GM21737 (cell line): Measurements from ENCODE around the gene TFDP3.

ENCODE experiments used
- ATAC-seq: cut with Tn5 transposase; IDR thresholded peaks from one replicate; pipeline ENCODE4 v1.9.1; 2021; ENCODE audit warnings: mild to moderate bottlenecking, moderate library complexity; ENCODE audit not compliant: unreplicated experiment

The TFDP3 gene

GRCh38 chrX:133218329-133218728, at the start of gene TFDP3:
TSS of gene TFDP3 (minus strand) at chrX:133218354. CDS start at chrX:133218259, 95 bp downstream.
- ATAC-seq: no peak

- no peak for ATAC-seq
These were observed 49.5 kb upstream of the TFDP3 start for GRCh38 chrX:133267621-133268020.

- no peak for ATAC-seq
These were observed 47.2 kb upstream of the TFDP3 start for GRCh38 chrX:133265331-133265730.

- ATAC-seq: no peak
These were observed 40.3 kb upstream of the TFDP3 start for GRCh38 chrX:133258481-133258880.

GRCh38 chrX:133254666-133255065, 36.5 kb upstream of the TFDP3 start:
- ATAC-seq: no peak

GRCh38 chrX:133251204-133251603, 33.0 kb upstream of the TFDP3 start:
- no peak for ATAC-seq

- ATAC-seq: no peak
These were observed 32.3 kb upstream of the TFDP3 start for GRCh38 chrX:133250184-133251100.

GRCh38 chrX:133249266-133250058, 31.3 kb upstream of the TFDP3 start:
- no peak for ATAC-seq

GRCh38 chrX:133248177-133248576, 30.0 kb upstream of the TFDP3 start:
- no peak for ATAC-seq

- ATAC-seq: no peak
These were observed 28.8 kb upstream of the TFDP3 start for GRCh38 chrX:133246921-133247320.

GRCh38 chrX:133235830-133236229, 17.7 kb upstream of the TFDP3 start:
- ATAC-seq: no peak

- no peak for ATAC-seq
These were observed 14.2 kb upstream of the TFDP3 start for GRCh38 chrX:133232331-133232730.

- ATAC-seq: no peak
These were observed 11.2 kb upstream of the TFDP3 start for GRCh38 chrX:133229361-133229760.

GRCh38 chrX:133215747-133216146, 2.4 kb downstream of the TFDP3 start:
- ATAC-seq: no peak

GRCh38 chrX:133215017-133215416, 3.1 kb downstream of the TFDP3 start:
- ATAC-seq: no peak

GRCh38 chrX:133214301-133214700, 3.9 kb downstream of the TFDP3 start:
- ATAC-seq: no peak

GRCh38 chrX:133213117-133213516, 5.0 kb downstream of the TFDP3 start:
- ATAC-seq: no peak

GRCh38 chrX:133207751-133208150, 10.4 kb downstream of the TFDP3 start:
- no peak for ATAC-seq

GRCh38 chrX:133191739-133192039, 26.5 kb downstream of the TFDP3 start:
- ATAC-seq: no peak

GRCh38 chrX:133190877-133191738, 27.0 kb downstream of the TFDP3 start:
- no peak for ATAC-seq

GRCh38 chrX:133189195-133189594, 29.0 kb downstream of the TFDP3 start:
- no peak for ATAC-seq
